ACC112 (cell line): ENCODE measurements around the gene NOP14.
"Not testable (repeated sequence)": the region's sequence is repeated elsewhere in the genome, so short reads cannot be mapped to it uniquely, and the experiment has no call there.

Experiments used
- H2AFZ ChIP-seq: fragments of 200-600 bp; sonication (generic); one replicate; pipeline ENCODE4 v1.6.0; 2017; ENCODE audit warnings: antibody characterized with exemption, low read length; ENCODE audit not compliant: unreplicated experiment
- H3K27ac ChIP-seq: fragments of 200-600 bp; sonication (generic); 2 replicates; pipeline ENCODE4 v1.5.1; 2014; ENCODE audit warnings: low read depth, mild to moderate bottlenecking, antibody characterized with exemption, low read length, moderate library complexity
- H3K27me3 ChIP-seq: fragments of 200-600 bp; sonication (generic); 2 replicates; pipeline ENCODE4 v1.6.1; 2014; ENCODE audit warnings: mild to moderate bottlenecking, antibody characterized with exemption, low read length, moderate library complexity, mixed read lengths; ENCODE audit not compliant: insufficient read depth
- H3K36me3 ChIP-seq: fragments of 200-600 bp; sonication (generic); 2 replicates; pipeline ENCODE4 v1.6.1; 2016; ENCODE audit warnings: mild to moderate bottlenecking, antibody characterized with exemption, low read length, moderate library complexity, mixed read lengths; ENCODE audit not compliant: insufficient read depth
- H3K4me1 ChIP-seq: fragments of 200-600 bp; sonication (generic); one replicate; pipeline ENCODE4 v1.6.1; 2016; ENCODE audit warnings: low read length, mixed read lengths; ENCODE audit not compliant: insufficient read depth, unreplicated experiment, control insufficient read depth
- H3K4me3 ChIP-seq: fragments of 200-600 bp; sonication (generic); 2 replicates; pipeline ENCODE4 v1.5.1; 2014; ENCODE audit warnings: mild to moderate bottlenecking, low read depth, low read length
- H3K79me2 ChIP-seq: fragments of 200-600 bp; sonication (generic); one replicate; pipeline ENCODE4 v1.6.0; 2016; ENCODE audit warnings: low read length; ENCODE audit not compliant: control insufficient read depth, unreplicated experiment, insufficient read depth

The NOP14 gene

DNA sequence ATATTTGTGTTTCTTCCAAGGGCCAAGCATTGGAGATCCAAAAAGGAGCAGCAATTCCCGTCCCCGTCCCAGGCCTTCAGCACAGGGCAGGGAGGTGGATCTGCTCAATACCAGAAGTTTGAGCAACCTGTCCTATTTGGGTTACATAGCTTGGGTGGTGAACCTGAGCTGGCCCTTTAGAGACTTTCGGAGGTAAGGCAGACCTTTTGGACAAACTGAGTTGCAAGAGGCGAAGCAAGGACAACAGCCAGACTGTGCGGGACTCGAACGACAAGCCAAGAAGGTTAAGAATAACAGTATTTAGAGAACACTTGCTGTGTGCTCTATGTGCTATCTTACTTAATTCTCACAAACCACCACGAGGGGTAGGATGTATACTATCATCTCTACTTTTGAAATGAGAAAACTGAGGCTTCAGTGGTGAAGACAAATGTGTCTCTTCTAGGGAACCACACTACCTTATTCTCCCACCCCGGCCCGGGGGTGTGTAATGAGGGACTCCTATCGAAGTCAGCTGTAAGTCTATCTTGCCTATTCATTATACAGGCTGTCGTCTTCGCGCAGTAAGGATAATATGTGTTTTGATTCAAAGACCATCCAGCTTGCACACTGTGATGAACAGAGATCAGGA lies 1.3 kb downstream of the NOP14 start:
- peaks cover 22% of the 10 kb centered on the region for H3K4me1 ChIP-seq
- no peak overlapping the region for H2AFZ ChIP-seq
- H3K27me3 ChIP-seq: no peaks in the 10 kb centered on the region
- peak overlapping the region; percentile 95 for H3K4me3 ChIP-seq
- H3K79me2 ChIP-seq: peaks cover 56% of the 10 kb centered on the region
- H3K27ac ChIP-seq: no peak overlapping the region
- H3K36me3 ChIP-seq: peaks cover 12% of the 10 kb centered on the region; the same call in 1 of the 2 replicates

DNA sequence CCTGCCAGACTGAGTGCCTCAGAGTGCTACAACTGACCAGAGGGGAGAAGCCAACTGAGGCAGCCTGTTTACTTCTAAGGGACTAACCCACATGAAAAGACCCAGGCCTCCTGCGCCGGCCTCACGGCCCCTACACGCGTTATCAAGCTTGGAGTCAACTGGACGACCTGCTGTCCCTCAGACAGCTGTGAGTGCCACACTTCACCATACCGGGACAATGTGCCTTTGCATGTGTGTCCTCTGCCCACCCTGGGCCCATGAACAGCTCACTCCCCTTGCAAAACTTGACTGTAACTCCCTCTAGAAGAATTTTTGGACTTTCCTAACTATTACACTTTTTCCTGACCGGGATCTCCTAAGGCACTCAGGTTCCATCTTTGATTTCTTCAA lies 1.8 kb downstream of the NOP14 start:
- Histone ChIP-seq H3K27me3 (no peaks in the 10 kb centered on the region), H3K79me2 (peaks cover 58% of the 10 kb centered on the region), H3K27ac (no peak overlapping the region), H3K36me3 (peaks cover 14% of the 10 kb centered on the region), H2AFZ (no peak overlapping the region), H3K4me3 (peak overlapping the region; percentile 95), H3K4me1 (peaks cover 22% of the 10 kb centered on the region)

DNA sequence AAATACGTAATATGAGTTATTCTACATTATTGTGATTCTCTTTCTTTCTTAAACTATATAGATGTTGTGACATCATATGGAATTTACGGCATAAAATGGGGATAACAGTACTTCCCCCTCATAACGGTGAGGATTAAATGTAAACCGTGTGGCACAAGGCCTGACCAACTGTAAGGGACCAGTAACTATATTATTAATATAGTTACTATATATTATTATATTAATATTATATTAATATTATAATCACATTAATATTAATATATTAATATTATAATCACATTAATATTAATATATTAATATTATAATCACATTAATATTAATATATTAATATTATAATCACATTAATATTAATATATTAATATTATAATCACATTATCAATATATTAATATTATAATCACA lies 2.8 kb downstream of the NOP14 start:
- H3K4me3 ChIP-seq, H3K27me3 ChIP-seq, H3K27ac ChIP-seq, H2AFZ ChIP-seq: not testable (repeated sequence)
- peaks cover 67% of the 10 kb centered on the region for H3K79me2 ChIP-seq
- peaks cover 24% of the 10 kb centered on the region for H3K36me3 ChIP-seq
- H3K4me1 ChIP-seq: peaks cover 22% of the 10 kb centered on the region

DNA sequence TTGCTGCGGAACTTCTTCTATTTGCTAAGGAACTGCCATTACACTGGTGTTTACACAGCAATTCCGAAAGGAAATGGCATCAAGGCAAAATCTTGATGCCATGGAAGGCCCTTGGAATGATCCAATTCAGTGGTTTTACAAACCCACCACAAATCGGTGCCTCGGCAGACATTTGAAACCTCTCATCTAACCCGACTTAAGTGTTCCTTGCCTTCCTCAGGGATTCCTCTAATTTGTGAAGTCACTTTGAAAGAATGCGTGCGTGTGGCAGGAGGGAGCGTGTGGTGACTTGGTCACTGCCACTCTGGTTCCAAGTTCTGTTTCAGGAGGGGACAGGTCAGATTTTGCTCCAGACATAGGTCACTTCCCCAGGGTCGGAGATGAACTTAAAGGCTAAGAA lies 4.8 kb downstream of the NOP14 start:
- H3K4me1 ChIP-seq: peaks cover 22% of the 10 kb centered on the region
- H3K4me3 ChIP-seq: 0 out of 2 replicates have a peak overlapping the region, but pooled peaks have one; percentile 22
- no peaks in the 10 kb centered on the region for H3K27me3 ChIP-seq
- H3K27ac ChIP-seq: no peak overlapping the region
- no peak overlapping the region for H2AFZ ChIP-seq
- H3K36me3 ChIP-seq: peaks cover 35% of the 10 kb centered on the region
- peaks cover 65% of the 10 kb centered on the region for H3K79me2 ChIP-seq

GRCh38 chr4:2955186-2956044 lies 7.8 kb downstream of the NOP14 start:
- Histone ChIP-seq H3K36me3 (peaks cover 40% of the 10 kb centered on the region), H3K79me2 (peaks cover 46% of the 10 kb centered on the region), H3K4me1 (peaks cover 14% of the 10 kb centered on the region)
- H3K27ac ChIP-seq, H3K4me3 ChIP-seq, H3K27me3 ChIP-seq, H2AFZ ChIP-seq: not testable (repeated sequence)

DNA sequence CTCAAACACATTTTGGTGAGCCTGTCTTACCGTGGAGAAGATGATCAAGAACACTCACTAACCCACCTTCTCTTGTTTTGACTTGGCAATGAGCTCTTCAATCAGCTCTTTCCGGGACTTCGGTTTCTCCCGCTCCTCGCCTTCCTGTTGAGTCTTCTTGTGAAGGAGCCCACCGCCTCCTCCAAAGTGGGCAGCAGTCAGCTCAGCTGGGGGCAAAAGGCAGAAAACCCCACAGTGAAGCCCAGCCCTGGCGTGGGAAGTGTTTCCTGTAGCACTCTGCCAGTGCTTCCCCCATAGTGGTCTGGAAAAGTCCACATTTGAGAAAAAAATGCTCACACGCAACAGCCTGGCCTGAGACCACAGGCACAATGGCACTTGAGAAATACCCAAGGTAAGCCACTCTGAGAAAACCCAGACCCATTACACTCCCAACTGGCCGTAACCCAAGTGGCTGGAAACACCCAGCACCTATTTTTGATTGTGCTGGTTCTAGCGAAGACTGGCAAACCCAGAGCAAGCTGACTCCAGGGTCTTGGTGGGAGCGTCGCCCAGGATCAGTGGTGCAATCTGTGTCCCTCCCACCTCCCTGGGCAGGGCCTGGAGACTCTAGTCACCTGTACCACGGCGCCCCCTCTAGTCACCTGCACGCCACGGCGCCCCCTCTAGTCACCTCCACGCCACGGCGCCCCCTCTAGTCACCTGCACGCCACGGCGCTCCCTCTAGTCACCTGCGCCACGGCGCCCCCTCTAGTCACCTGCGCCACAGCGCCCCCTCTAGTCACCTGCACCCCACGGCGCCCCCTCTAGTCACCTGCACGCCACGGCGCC lies 8.6 kb downstream of the NOP14 start:
- Histone ChIP-seq H3K4me1 (peaks cover 14% of the 10 kb centered on the region), H2AFZ (no peak overlapping the region), H3K27ac (no peak overlapping the region), H3K36me3 (peaks cover 49% of the 10 kb centered on the region), H3K79me2 (peaks cover 37% of the 10 kb centered on the region), H3K4me3 (no peak overlapping the region), H3K27me3 (no peaks in the 10 kb centered on the region)

GRCh38 chr4:2953496-2953895 lies 9.7 kb downstream of the NOP14 start:
- H3K27ac ChIP-seq: no peak overlapping the region

GRCh38 chr4:2950221-2950989 lies 12.8 kb downstream of the NOP14 start:
- H2AFZ ChIP-seq: no peak overlapping the region
- peaks cover 4% of the 10 kb centered on the region for H3K79me2 ChIP-seq
- no peak overlapping the region for H3K27ac ChIP-seq
- H3K4me1 ChIP-seq: no peaks in the 10 kb centered on the region
- H3K4me3 ChIP-seq: no peak overlapping the region
- H3K27me3 ChIP-seq: no peaks in the 10 kb centered on the region
- H3K36me3 ChIP-seq: peaks cover 41% of the 10 kb centered on the region

More at GRCh38 chr4:2953496-2953895, 9.7 kb downstream of the NOP14 start:
- Histone ChIP-seq H3K4me3 (no peak overlapping the region), H2AFZ (no peak overlapping the region), H3K27me3 (no peaks in the 10 kb centered on the region), H3K79me2 (peaks cover 28% of the 10 kb centered on the region), H3K36me3 (peaks cover 49% of the 10 kb centered on the region), H3K4me1 (peaks cover 7% of the 10 kb centered on the region)

DNA sequence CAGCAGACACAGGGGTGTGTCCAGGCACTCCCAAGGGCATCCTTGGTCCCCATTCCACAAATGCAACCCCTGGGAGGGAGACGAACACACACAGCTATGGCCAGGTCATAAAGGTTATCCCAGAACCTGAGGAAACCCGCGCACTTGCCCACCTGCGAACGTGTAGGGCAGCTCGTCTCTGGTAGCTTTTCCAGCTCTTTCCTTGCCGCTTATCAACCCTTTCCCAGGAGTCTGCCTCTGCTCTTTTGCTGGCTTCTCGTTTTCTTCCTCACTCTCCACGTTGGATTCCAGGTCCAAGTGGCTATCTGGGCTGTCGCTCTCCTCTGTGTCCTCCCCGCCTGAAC lies 13.5 kb downstream of the NOP14 start:
- Histone ChIP-seq H3K79me2 (peaks cover 4% of the 10 kb centered on the region), H3K27ac (no peak overlapping the region), H3K36me3 (peaks cover 41% of the 10 kb centered on the region)

More for the DNA sequence above, 13.5 kb downstream of the NOP14 start:
- H3K27me3 ChIP-seq: no peaks in the 10 kb centered on the region
- no peak overlapping the region for H2AFZ ChIP-seq
- H3K4me3 ChIP-seq: no peak overlapping the region
- no peaks in the 10 kb centered on the region for H3K4me1 ChIP-seq
